NCI-H526 (cell line): ENCODE data around the gene ALG9.
"Not testable (repeated sequence)": the region's sequence is repeated elsewhere in the genome, so short reads cannot be mapped to it uniquely, and the experiment has no call there.

Experiments
- DNase-seq, 2 experiments: peaks; one replicate each; lab custom pipeline; 2025; lab: John Stamatoyannopoulos, UW

ALG9 gene

GRCh38 chr11:111870886-111871692 lies at the start of gene ALG9:
TSS of gene ALG9 (minus strand) at chr11:111871581. CDS start at chr11:111871482, 99 bp downstream.
- peak; percentile 86 to 95 for DNase-seq

- DNase-seq: no peak
Measured at GRCh38 chr11:111920908-111921307, 49.5 kb upstream of the ALG9 start.

- peak; percentile 99 to 100 for DNase-seq
Measured at GRCh38 chr11:111918390-111919256, 47.2 kb upstream of the ALG9 start, which contains the start of gene C11orf52. TSS of gene C11orf52 (plus strand) at chr11:111918913. CDS start at chr11:111918973, 60 bp downstream.

GRCh38 chr11:111917788-111918187 lies 46.4 kb upstream of the ALG9 start:
- no peak for DNase-seq

- no peak for DNase-seq
Measured at GRCh38 chr11:111917312-111917711, 45.9 kb upstream of the ALG9 start.

DNA sequence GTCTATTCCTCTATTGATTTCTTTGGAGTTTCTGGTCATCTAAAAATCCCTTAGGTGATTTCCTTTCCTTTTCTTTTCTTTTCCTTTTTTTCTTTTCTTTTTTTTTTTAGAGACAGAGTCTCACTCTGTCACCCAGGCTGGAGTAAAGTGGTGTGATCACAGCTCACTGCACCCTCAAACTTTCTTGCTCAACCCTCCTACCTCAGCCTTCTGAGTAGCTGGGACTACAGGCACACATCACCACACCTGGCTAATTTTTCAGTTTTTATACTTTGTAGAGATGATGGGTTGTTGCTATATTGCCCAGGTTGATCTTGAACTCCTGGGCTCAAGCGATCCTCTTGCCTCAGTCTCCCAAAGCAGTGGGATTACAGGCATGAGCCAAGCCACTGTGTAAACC lies 45.4 kb upstream of the ALG9 start:
- DNase-seq: no peak

DNA sequence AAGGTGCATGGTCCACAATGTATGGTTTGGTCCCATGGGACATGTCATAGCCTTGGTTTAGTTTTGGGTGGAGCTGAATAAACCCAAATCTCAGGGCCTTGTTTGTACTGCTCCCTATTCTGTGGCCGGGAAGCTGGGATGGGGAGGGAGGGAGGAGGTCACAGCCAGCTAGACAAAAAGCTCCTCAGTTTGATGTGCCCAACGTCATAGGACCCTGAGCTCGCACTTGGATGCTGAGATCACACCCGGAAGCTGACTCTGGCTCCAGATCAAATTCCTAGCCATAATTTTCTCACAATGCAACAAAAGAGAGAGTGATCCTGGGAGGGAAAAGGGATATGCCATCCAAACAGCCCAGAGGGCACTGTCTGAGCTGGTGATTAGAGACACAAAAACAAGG lies 42.6 kb upstream of the ALG9 start:
- DNase-seq: no peak

GRCh38 chr11:111913031-111913861 lies 41.9 kb upstream of the ALG9 start:
- DNase-seq: no peak

- no peak for DNase-seq
Measured at GRCh38 chr11:111912535-111912934, 41.2 kb upstream of the ALG9 start, which contains the start of gene HSPB2. TSS of gene HSPB2 (plus strand) at chr11:111912734. CDS start at chr11:111912830, 96 bp downstream.

GRCh38 chr11:111911563-111912401 lies 40.4 kb upstream of the ALG9 start, which contains the start of gene CRYAB:
TSS of gene CRYAB (minus strand) at chr11:111911770. CDS start at chr11:111911724, 46 bp downstream.
- no peak for DNase-seq

DNA sequence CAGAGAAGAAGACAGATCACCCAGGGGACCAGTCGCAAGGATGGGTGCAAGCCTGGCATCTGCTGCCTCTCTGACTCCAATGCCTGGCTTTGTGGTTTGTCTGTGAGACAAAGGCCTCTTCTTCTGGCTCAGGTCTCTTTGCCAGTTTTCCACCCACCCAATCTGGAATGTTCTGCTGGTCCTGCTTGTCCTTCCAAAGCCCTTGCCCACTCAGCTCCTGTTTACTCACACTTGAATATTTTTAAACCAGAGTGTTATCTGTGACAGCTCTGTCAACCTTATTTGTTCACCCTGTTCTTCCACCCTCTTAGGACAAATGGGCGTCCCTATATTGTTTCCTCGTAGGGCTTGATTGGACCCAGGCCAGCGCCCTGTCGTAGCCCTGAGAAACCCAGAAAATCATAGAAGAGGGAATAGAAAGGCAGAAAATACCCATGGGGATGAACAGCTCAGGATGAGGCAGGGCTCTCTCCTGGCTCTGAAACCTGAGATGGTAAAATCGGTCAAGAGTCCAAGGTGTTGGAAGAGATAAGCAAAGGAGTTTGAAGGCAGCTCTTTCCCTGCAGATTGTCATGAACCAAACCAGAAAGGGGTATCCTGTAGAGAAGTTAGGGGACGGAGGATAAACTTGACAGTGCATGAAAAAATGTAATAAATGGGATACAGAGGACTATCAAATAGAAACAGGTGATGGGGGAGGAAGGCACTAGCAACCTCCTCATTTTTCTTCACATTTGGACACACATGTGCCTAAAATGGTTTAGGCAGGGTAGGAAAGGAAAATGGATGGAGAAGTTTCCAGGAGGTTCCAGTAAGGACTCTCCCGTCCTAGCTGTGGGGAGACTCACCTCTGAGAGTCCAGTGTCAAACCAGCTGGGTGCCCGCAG lies 39.5 kb upstream of the ALG9 start:
- no peak for DNase-seq

DNA sequence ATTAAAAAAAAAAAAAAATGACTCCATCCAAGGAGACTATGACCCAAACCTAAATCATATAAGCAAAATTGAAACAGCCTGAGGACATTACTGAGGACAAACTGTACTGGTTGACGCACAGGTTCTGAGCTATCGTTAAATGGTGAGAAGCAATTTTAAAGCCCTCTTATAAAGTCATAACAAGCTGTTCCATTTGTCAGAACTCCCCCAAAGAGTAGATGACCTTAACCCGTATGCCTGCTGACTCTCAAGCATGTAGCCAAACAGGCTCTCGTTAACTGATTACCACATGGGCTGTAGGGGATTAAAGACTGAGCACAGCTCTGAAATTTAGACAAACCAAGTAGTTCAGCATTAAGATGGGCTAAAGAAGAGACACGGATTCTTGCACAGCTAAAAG lies 38.0 kb upstream of the ALG9 start:
- DNase-seq: no peak

DNA sequence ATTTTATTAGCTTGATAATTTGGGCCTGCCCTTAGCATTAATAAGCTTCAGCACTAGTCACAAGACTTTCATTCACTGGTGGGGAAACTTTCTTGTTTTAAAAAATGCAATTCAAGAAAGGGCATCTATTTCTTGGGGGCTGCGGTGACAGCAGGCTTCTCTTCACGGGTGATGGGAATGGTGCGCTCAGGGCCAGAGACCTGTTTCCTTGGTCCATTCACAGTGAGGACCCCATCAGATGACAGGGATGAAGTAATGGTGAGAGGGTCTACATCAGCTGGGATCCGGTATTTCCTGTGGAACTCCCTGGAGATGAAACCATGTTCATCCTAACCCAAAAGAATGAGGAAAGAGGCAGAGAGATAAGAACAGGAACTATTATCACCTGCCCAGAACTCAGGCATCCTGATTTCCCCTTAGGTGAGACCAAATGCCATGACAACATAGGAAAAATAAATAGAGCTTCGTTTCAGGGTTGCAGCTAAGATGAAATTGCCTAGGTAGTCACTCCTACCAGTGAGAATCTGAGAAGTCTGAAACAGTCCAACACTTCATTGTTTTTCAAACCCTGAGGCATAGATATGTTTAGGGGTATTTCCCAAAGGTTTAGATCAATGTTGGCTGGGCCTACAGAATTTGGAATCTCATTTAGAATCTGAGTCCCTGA lies 37.4 kb upstream of the ALG9 start:
- DNase-seq: no peak

GRCh38 chr11:111906680-111907079 lies 35.3 kb upstream of the ALG9 start:
- DNase-seq: no peak

- DNase-seq: no peak
Measured at GRCh38 chr11:111905411-111905810, 34.0 kb upstream of the ALG9 start.

- DNase-seq: no peak
Measured at GRCh38 chr11:111886844-111887243, 15.5 kb upstream of the ALG9 start.

DNA sequence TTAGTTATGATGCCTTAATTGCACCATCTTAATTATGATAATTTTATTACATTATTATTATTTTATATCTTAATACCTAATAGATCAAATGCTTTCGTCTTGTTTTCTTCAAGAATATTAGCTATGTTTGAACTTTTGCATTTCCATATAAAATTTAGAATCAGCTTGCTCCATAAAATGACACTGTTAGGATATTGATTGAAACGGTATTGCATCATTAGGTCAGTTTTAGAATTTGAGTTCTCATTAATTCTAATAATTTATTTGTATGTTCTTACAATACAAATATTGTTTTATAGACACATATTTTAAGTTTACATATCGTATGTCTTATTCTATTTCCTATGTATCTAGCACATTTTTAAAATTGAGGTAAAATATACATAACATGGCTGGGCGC lies 14.7 kb upstream of the ALG9 start:
- DNase-seq: no peak

DNA sequence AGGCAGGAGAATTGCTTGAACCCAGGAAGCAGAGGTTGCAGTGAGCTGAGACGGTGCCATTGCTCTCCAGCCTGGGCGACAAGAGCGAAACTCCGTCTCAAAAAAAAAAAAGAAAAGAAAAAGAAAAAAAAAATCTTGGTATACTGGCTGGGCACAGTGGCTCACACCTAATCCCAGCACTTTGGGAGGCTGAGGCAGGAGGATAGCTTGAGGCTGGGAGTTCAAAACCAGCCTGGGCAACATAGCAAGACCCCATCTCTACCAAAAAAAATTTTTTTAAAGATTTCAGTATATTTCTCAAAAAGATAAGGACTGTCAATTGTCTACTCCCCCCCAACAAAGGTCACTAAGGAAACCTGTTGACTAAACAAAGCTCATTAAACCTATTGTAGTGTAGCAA lies 13.7 kb upstream of the ALG9 start:
- not testable (repeated sequence) for DNase-seq

DNA sequence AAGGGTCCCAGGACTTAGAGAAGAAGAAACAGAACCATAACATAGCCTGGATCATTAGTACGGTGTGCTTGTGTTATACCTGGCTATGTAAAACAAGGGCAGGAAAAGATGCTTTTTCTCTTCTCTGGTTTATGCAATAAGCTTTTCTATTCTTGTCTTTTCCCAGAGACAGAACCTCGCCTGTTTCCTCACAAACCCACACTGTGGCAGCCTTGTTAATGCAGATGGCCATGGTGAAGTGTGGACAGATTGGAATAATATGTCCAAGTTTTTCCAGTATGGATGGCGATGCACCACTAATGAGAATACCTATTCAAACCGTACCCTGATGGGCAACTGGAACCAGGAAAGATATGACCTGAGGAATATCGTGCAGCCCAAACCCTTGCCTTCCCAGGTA lies 10.8 kb upstream of the ALG9 start:
- no peak for DNase-seq
